Neural cell (in vitro differentiated cells): ENCODE measurements around the gene ZBTB40. TPM values are rescaled to one million over a fixed set of nuclear protein-coding genes. Genes with fewer than 3 reads are reported as not detected.

Experiments
- H2AFZ ChIP-seq: fragments of 200-600, 300-800 bp; sonication (generic), shearing (Covaris generic); 2 replicates; pipeline ENCODE4 v1.6.0; 2014; ENCODE audit warnings: low read depth, mild to moderate bottlenecking, antibody characterized with exemption, low read length, moderate library complexity
- H3F3A ChIP-seq: fragments of 200-600 bp; shearing (Covaris generic); 2 replicates; pipeline ENCODE4 v1.6.1; 2016; ENCODE audit warnings: mild to moderate bottlenecking, moderate library complexity, mixed read lengths, antibody characterized with exemption, low read length; ENCODE audit not compliant: insufficient read depth, poor library complexity, severe bottlenecking
- H3K27ac ChIP-seq: fragments of 200-600, 300-800 bp; sonication (generic), shearing (Covaris generic); 2 replicates; pipeline ENCODE4 v1.5.1; 2014; ENCODE audit warnings: mild to moderate bottlenecking, low read length, moderate library complexity
- H3K27me3 ChIP-seq: fragments of 300-800, 200-600 bp; sonication (generic), shearing (Covaris generic); 2 replicates; pipeline ENCODE4 v1.6.0; 2014; ENCODE audit warnings: mild to moderate bottlenecking, low read depth, low read length, moderate library complexity; ENCODE audit not compliant: insufficient read depth
- H3K36me3 ChIP-seq: fragments of 300-800, 200-600 bp; sonication (generic), shearing (Covaris generic); 2 replicates; pipeline ENCODE4 v1.5.1; 2014; ENCODE audit warnings: mild to moderate bottlenecking, antibody characterized with exemption, low read length, moderate library complexity; ENCODE audit not compliant: insufficient read depth
- H3K4me2 ChIP-seq: fragments of 300-800, 200-600 bp; sonication (generic), shearing (Covaris generic); 2 replicates; pipeline ENCODE4 v1.6.0; 2014; ENCODE audit warnings: mild to moderate bottlenecking, low read length
- H3K4me3 ChIP-seq: fragments of 300-800, 200-600 bp; sonication (generic), shearing (Covaris generic); 2 replicates; pipeline ENCODE4 v1.5.1; 2014; ENCODE audit warnings: mild to moderate bottlenecking, low read length, moderate library complexity
- H3K79me2 ChIP-seq: fragments of 200-600 bp; shearing (Covaris generic); replicated peaks from 2 replicates; pipeline ENCODE4 v1.6.0; 2014; ENCODE audit warnings: mild to moderate bottlenecking, low read length, moderate library complexity; ENCODE audit not compliant: insufficient read depth
- H3K9ac ChIP-seq: fragments of 300-800, 200-600 bp; sonication (generic), shearing (Covaris generic); 2 replicates; pipeline ENCODE4 v1.6.1; 2016; ENCODE audit warnings: mild to moderate bottlenecking, low read length, mixed read lengths
- H3K9me2 ChIP-seq: fragments of 200-600 bp; shearing (Covaris generic); 2 replicates; pipeline ENCODE4 v1.6.1; 2016; ENCODE audit warnings: mild to moderate bottlenecking, low read length, mixed read lengths; ENCODE audit not compliant: insufficient read depth
- H3K9me3 ChIP-seq: fragments of 200-600, 300-800 bp; sonication (generic), shearing (Covaris generic); 2 replicates; pipeline ENCODE4 v1.6.1; 2016; ENCODE audit warnings: mild to moderate bottlenecking, mixed run types, low read length, moderate library complexity, mixed read lengths
- H4K20me1 ChIP-seq: fragments of 200-600 bp; shearing (Covaris generic); 2 replicates; pipeline ENCODE4 v1.6.1; 2016; ENCODE audit warnings: mild to moderate bottlenecking, mixed run types; ENCODE audit not compliant: insufficient read depth
- EP300 ChIP-seq: fragments of 450-650 bp; conservative IDR thresholded peaks from 2 replicates; pipeline ENCODE4 v1.6.1; 2014; ENCODE audit warnings: antibody characterized with exemption, mild to moderate bottlenecking, moderate library complexity; ENCODE audit not compliant: poor library complexity, severe bottlenecking
- EZH2 ChIP-seq: fragments of 200-600, 300-800 bp; shearing (Covaris generic), sonication (generic); IDR thresholded peaks from 2 replicates; pipeline ENCODE4 v1.6.1; 2014; ENCODE audit warnings: antibody characterized with exemption, low read length, borderline replicate concordance, mild to moderate bottlenecking; ENCODE audit not compliant: insufficient read depth, poor library complexity, severe bottlenecking
- MXI1 ChIP-seq: fragments of 450-650 bp; conservative IDR thresholded peaks from 2 replicates; pipeline ENCODE4 v1.6.1; 2014; ENCODE audit warnings: antibody characterized with exemption, mild to moderate bottlenecking; ENCODE audit not compliant: poor library complexity, severe bottlenecking
- POLR2AphosphoS5 ChIP-seq: IDR thresholded peaks from 2 replicates; pipeline ENCODE4 v1.6.1; 2012
- RAD21 ChIP-seq: fragments of 450-650 bp; conservative IDR thresholded peaks from 2 replicates; pipeline ENCODE4 v1.6.1; 2014; ENCODE audit warnings: antibody characterized with exemption, mild to moderate bottlenecking, moderate library complexity
- SMC3 ChIP-seq: fragments of 450-650 bp; conservative IDR thresholded peaks from 2 replicates; pipeline ENCODE4 v1.6.1; 2014; ENCODE audit warnings: antibody characterized with exemption, mild to moderate bottlenecking, moderate library complexity; ENCODE audit not compliant: poor library complexity
- TAF1 ChIP-seq: IDR thresholded peaks from 2 replicates; pipeline ENCODE4 v1.6.1; 2012; ENCODE audit warnings: low read depth
- polyA plus RNA-seq: library from polyadenylated mRNA; depleted of rRNA; stranded (reverse); fragments of >200 nt; gene quantifications from 2 replicates; pipeline ENCODE4 v1.2.3, GENCODE V29; 2014
- TF ChIP-seq, protein P1 (sequence below): fragments of 450-650 bp; IDR thresholded peaks from 2 replicates; pipeline ENCODE4 v1.5.1; 2014; ENCODE audit warnings: antibody characterized with exemption, mild to moderate bottlenecking, moderate library complexity; ENCODE audit not compliant: poor library complexity, severe bottlenecking
- TF ChIP-seq, protein P2 (sequence below): IDR thresholded peaks from 2 replicates; pipeline ENCODE4 v1.6.1; 2012; ENCODE audit warnings: borderline replicate concordance

The ZBTB40 gene
- polyA plus RNA-seq, 1 donor from 2014 or later: 12.7 TPM

DNA sequence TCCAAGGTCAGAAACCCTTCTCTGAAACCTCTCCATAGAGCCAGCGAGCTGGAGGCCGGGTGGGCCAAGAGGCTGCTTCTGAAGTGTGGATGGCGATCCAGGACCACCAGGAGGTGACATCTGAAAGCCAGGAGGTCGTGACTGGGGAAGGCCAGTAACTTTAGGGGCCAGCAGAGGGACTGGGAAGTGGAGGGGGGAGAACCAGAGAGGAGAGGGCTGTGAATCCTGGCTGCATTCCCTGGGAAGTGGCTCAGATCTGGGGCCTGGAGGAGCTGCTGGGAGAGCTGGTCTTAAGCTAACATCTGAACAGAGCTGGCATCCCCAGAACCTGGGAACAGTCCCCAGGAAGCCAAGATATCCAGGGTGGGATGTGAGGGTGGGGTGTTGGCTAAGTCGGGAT, 100.4 kb downstream of the ZBTB40 start:
- no peak for TF ChIP-seq EZH2
- TF ChIP-seq SMC3: no peak
- TF ChIP-seq EP300: no peak
- no peak for TF ChIP-seq RAD21
- no peak for TF ChIP-seq POLR2AphosphoS5
- TF ChIP-seq MXI1: no peak
- no peak for TF ChIP-seq TAF1
- TF ChIP-seq, protein P1, sequence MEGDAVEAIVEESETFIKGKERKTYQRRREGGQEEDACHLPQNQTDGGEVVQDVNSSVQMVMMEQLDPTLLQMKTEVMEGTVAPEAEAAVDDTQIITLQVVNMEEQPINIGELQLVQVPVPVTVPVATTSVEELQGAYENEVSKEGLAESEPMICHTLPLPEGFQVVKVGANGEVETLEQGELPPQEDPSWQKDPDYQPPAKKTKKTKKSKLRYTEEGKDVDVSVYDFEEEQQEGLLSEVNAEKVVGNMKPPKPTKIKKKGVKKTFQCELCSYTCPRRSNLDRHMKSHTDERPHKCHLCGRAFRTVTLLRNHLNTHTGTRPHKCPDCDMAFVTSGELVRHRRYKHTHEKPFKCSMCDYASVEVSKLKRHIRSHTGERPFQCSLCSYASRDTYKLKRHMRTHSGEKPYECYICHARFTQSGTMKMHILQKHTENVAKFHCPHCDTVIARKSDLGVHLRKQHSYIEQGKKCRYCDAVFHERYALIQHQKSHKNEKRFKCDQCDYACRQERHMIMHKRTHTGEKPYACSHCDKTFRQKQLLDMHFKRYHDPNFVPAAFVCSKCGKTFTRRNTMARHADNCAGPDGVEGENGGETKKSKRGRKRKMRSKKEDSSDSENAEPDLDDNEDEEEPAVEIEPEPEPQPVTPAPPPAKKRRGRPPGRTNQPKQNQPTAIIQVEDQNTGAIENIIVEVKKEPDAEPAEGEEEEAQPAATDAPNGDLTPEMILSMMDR: no peak
- TF ChIP-seq, protein P2, sequence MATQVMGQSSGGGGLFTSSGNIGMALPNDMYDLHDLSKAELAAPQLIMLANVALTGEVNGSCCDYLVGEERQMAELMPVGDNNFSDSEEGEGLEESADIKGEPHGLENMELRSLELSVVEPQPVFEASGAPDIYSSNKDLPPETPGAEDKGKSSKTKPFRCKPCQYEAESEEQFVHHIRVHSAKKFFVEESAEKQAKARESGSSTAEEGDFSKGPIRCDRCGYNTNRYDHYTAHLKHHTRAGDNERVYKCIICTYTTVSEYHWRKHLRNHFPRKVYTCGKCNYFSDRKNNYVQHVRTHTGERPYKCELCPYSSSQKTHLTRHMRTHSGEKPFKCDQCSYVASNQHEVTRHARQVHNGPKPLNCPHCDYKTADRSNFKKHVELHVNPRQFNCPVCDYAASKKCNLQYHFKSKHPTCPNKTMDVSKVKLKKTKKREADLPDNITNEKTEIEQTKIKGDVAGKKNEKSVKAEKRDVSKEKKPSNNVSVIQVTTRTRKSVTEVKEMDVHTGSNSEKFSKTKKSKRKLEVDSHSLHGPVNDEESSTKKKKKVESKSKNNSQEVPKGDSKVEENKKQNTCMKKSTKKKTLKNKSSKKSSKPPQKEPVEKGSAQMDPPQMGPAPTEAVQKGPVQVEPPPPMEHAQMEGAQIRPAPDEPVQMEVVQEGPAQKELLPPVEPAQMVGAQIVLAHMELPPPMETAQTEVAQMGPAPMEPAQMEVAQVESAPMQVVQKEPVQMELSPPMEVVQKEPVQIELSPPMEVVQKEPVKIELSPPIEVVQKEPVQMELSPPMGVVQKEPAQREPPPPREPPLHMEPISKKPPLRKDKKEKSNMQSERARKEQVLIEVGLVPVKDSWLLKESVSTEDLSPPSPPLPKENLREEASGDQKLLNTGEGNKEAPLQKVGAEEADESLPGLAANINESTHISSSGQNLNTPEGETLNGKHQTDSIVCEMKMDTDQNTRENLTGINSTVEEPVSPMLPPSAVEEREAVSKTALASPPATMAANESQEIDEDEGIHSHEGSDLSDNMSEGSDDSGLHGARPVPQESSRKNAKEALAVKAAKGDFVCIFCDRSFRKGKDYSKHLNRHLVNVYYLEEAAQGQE: no peak
- no peak overlapping the region for H2AFZ ChIP-seq

DNA sequence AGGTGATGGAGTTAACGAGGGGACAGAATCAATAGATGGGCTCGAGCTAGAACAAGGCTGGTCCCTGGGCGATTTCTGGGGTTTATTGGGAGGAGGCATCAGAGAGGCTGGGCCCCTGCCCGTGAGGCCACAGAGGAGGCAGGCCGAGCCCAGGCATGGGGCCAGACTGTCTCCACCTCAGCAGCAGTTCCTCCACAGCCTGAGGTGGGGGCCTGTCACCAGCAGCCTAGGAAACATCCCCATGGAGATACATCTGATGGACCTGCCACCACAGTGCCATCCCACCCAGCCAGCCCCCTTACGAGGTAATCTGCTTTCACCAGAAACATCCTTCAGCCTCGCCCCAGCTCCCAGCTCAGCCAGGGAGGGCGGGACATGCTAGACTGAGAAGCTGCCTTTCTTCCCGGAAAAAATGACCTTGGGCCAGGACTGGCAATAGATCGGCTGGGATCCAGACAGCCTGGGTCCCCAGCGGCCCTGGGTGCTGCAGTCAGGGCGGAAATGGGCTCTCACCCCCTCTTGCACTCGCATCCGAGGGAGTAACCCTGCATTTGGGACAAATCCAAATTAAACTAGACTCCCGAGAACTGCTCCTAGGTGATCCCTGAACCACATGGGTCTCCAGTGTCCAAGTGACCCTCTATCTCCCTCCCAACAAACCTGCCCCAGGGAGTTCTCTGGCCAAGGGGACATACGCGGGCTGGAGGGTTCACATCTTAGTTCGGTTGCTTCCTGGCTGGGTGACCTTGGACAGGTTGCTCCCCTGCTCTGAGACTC, 101.6 kb downstream of the ZBTB40 start:
- no peaks in the 10 kb centered on the region for H3K36me3 ChIP-seq
- no peak overlapping the region for H3K4me3 ChIP-seq
- no peaks in the 10 kb centered on the region for H3K79me2 ChIP-seq
- H3K9me3 ChIP-seq: no peaks in the 10 kb centered on the region
- no peak overlapping the region for H2AFZ ChIP-seq
- no peak overlapping the region for H3K9ac ChIP-seq
- H3K27me3 ChIP-seq: no peaks in the 10 kb centered on the region
- H3K9me2 ChIP-seq: no peaks in the 10 kb centered on the region
- TF ChIP-seq, protein P2: no peak
- TF ChIP-seq POLR2AphosphoS5 (no peak), SMC3 (no peak), TAF1 (no peak), RAD21 (no peak), EZH2 (no peak), EP300 (no peak), MXI1 (no peak)
- TF ChIP-seq, protein P1: no peak
- no peaks in the 10 kb centered on the region for H4K20me1 ChIP-seq
- H3K27ac ChIP-seq: no peak overlapping the region
- H3F3A ChIP-seq: no peaks in the 10 kb centered on the region
- H3K4me2 ChIP-seq: no peak overlapping the region

More for the DNA sequence above, 100.4 kb downstream of the ZBTB40 start:
- Histone ChIP-seq H3K4me2 (no peak overlapping the region), H3K9ac (no peak overlapping the region), H3K9me3 (no peaks in the 10 kb centered on the region), H3K36me3 (no peaks in the 10 kb centered on the region), H3K27ac (no peak overlapping the region), H3F3A (no peaks in the 10 kb centered on the region), H3K9me2 (no peaks in the 10 kb centered on the region), H3K27me3 (no peaks in the 10 kb centered on the region), H4K20me1 (no peaks in the 10 kb centered on the region), H3K79me2 (no peaks in the 10 kb centered on the region), H3K4me3 (no peak overlapping the region)
